Stimulated activated CD8-positive, alpha-beta memory T cell treated with anti-CD3 and anti-CD28 coated beads, Interleukin-2, amount 100 ng/mL, for 1 hour (primary cell): ENCODE measurements around the gene CLIC3.

Experiments
- DNase-seq, 2 donors: peaks; one replicate each; pipeline ENCODE4 v3.0.0-alpha.2; 2020; ENCODE audit warnings: low read depth in 2 of 2

CLIC3 gene

GRCh38 chr9:136951541-136952320 is 44.6 kb downstream of the CLIC3 start, which contains the start of gene LCN12:
LCN12 (plus strand) TSS chr9:136952273; CDS start chr9:136952328, 55 bp downstream.
- DNase-seq, result no peak

GRCh38 chr9:136950656-136951276 is 45.6 kb downstream of the CLIC3 start:
- DNase-seq, result no peak

GRCh38 chr9:136949817-136950655 is 46.3 kb downstream of the CLIC3 start:
- peak; percentile 92 to 95 for DNase-seq

GRCh38 chr9:136949239-136949816 is 47.0 kb downstream of the CLIC3 start:
- no peak for DNase-seq

- DNase-seq, result no peak
Measured at GRCh38 chr9:136947955-136948510, 48.3 kb downstream of the CLIC3 start.

- no peak for DNase-seq
Measured at GRCh38 chr9:136947028-136947891, 49.1 kb downstream of the CLIC3 start.

GRCh38 chr9:136946228-136947027 is 49.9 kb downstream of the CLIC3 start:
- no peak for DNase-seq

GRCh38 chr9:136945333-136946227 is 50.8 kb downstream of the CLIC3 start:
- no peak for DNase-seq
